ENCODE data around the gene TRMT44.

DNA sequence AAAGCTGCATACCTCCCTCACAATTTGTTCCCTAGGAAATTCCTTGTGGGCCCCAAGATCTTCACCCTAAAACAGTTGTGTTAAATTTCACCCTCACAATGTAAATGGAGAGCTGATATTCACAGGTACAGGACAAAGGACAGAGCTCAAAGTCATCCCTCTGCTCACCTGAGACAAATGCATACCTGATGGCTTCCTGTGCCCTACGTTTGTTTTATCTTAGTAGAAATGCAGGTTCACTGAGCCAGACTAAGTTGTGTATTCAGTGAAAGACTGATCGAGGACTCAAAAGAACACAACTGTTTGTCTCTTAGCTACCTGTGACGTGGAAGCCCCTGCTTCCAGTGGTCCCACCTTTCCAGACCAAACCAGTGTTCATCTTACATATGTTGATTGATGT is 53.6 kb downstream of the TRMT44 start:
- TF ChIP-seq CTCF (IDR thresholded peaks at IDR 0.05) (no peak), POLR2A (IDR thresholded peaks at IDR 0.05) (no peak)

All from thyroid gland (tissue), 4 donors.